Fibroblast of lung (primary cell): ENCODE data around the gene CRY1. TPM values are rescaled to one million over a fixed set of nuclear protein-coding genes. Genes with fewer than 3 reads are reported as not detected.

Experiments used
- DNase-seq, 2 donors: peaks; one replicate each; pipeline versions ENCODE4 v3.0.0 to v3.0.0-alpha.2; 2010; ENCODE audit warnings: low read depth in 2 of 2
- H2AFZ ChIP-seq: 2 replicates; pipeline ENCODE4 v1.5.1; 2012; ENCODE audit warnings: low read length, control low read depth, inconsistent platforms
- H3K27ac ChIP-seq: 2 replicates; pipeline ENCODE4 v1.5.1; 2011; ENCODE audit warnings: low read length, control low read depth; ENCODE audit not compliant: insufficient read depth
- H3K27me3 ChIP-seq: 2 replicates; pipeline ENCODE4 v1.5.1; 2011; ENCODE audit warnings: mild to moderate bottlenecking, low read length; ENCODE audit not compliant: control insufficient read depth, insufficient read depth
- H3K36me3 ChIP-seq: 2 replicates; pipeline ENCODE4 v1.5.1; 2011; ENCODE audit warnings: low read length; ENCODE audit not compliant: control insufficient read depth, insufficient read depth
- H3K4me1 ChIP-seq: 2 replicates; pipeline ENCODE4 v1.5.1; 2011; ENCODE audit warnings: low read length; ENCODE audit not compliant: control insufficient read depth, insufficient read depth; ENCODE audit errors: extremely low read depth
- H3K4me2 ChIP-seq: 2 replicates; pipeline ENCODE4 v1.5.1; 2011; ENCODE audit warnings: low read length, control low read depth; ENCODE audit not compliant: insufficient read depth; ENCODE audit errors: extremely low read depth
- H3K4me3 ChIP-seq, 4 experiments: fragments of 200-600 bp in 1 of 4; sonication (generic) in 1 of 4; replicated peaks in 1 of 4; 2 replicates each; pipeline ENCODE4 v1.5.1; 2011 to 2016; ENCODE audit warnings: low read length in 4 of 4, low read depth in 3 of 4, mild to moderate bottlenecking in 3 of 4, control low read depth in 2 of 4, inconsistent platforms in 1 of 4, mixed read lengths in 1 of 4; ENCODE audit not compliant: insufficient read depth in 1 of 4; ENCODE audit errors: control extremely low read depth in 1 of 4
- H3K79me2 ChIP-seq: 2 replicates; pipeline ENCODE4 v1.5.1; 2012; ENCODE audit warnings: mild to moderate bottlenecking, low read length, inconsistent platforms; ENCODE audit not compliant: control insufficient read depth, insufficient read depth
- H3K9ac ChIP-seq: 2 replicates; pipeline ENCODE4 v1.5.1; 2011; ENCODE audit warnings: mild to moderate bottlenecking, low read length, control low read depth; ENCODE audit not compliant: insufficient read depth
- H3K9me3 ChIP-seq: 2 replicates; pipeline ENCODE4 v1.5.1; 2012; ENCODE audit warnings: low read depth, low read length; ENCODE audit not compliant: control insufficient read depth, insufficient read depth
- H4K20me1 ChIP-seq: 2 replicates; pipeline ENCODE4 v1.5.1; 2011; ENCODE audit warnings: low read length; ENCODE audit not compliant: control insufficient read depth, insufficient read depth; ENCODE audit errors: extremely low read depth
- CTCF ChIP-seq, 2 donors: IDR thresholded peaks in 1 of 2; conservative IDR thresholded peaks in 1 of 2; 1 replicate in 1 of 2; 2 replicates in 1 of 2; pipeline ENCODE4 v1.5.1; 2011 to 2012; ENCODE audit warnings: low read length in 2 of 2, control low read depth in 1 of 2, inconsistent platforms in 1 of 2, low read depth in 1 of 2, mild to moderate bottlenecking in 1 of 2
- EZH2 ChIP-seq: IDR thresholded peaks from 2 replicates; pipeline ENCODE4 v1.5.1; 2012; ENCODE audit warnings: low read length, control low read depth, mild to moderate bottlenecking; ENCODE audit errors: missing control alignments
- polyA minus RNA-seq: library from RNA; depleted of rRNA, polyadenylated mRNA; stranded (reverse); fragments of >200 nt; gene quantifications from 2 replicates; pipeline ENCODE4 v1.2.3, GENCODE V29; 2011; ENCODE audit warnings: low replicate concordance
- polyA plus RNA-seq, 2 donors: library from polyadenylated mRNA; depleted of rRNA in 1 of 2; stranded (reverse) in 1 of 2; unstranded in 1 of 2; fragments of >200 nt; gene quantifications; 2 replicates each; pipeline ENCODE4 v1.2.1, GENCODE V29; 2011 to 2012; ENCODE audit warnings: missing spikeins in 1 of 2
- total RNA-seq: library from RNA; depleted of rRNA; stranded (reverse); fragments of >200 nt; gene quantifications from 2 replicates; pipeline ENCODE4 v1.2.1, GENCODE V29; 2014

The CRY1 gene
- total RNA-seq, result 8.0 and 9.6 TPM in 2 replicates
- 10.3 and 12.9 TPM in 2 replicates for polyA plus RNA-seq
- polyA plus RNA-seq (2012), result 9.3 and 12.2 TPM in 2 replicates
- polyA minus RNA-seq, result 2.1 and 5.1 TPM in 2 replicates

- peak within 1 kb of the TSS; percentile 98 for H3K4me2 ChIP-seq
- TF ChIP-seq EZH2, result no peak
- no peak for TF ChIP-seq CTCF (conservative IDR thresholded peaks at IDR 0.05 in 1 of 2, IDR thresholded peaks at IDR 0.05 in 1 of 2; ENCODE audit: low read depth in 1 of 2, low read length in 2 of 2)
- H3K36me3 ChIP-seq, result no peaks in the 10 kb centered on the region
- peak within 1 kb of the TSS; percentile 99 for H3K9ac ChIP-seq
- peak within 1 kb of the TSS; percentile 70 to 88 (median 80) for H3K4me3 ChIP-seq
- no peaks in the 10 kb centered on the region for H3K27me3 ChIP-seq
- peaks cover 4% of the 10 kb centered on the region for H3K4me1 ChIP-seq
- H2AFZ ChIP-seq, result peak within 1 kb of the TSS; percentile 99
- H3K27ac ChIP-seq, result peak within 1 kb of the TSS; percentile 97
- H3K79me2 ChIP-seq, result peaks cover 18% of the 10 kb centered on the region
- no peaks in the 10 kb centered on the region for H3K9me3 ChIP-seq
- H4K20me1 ChIP-seq, result no peaks in the 10 kb centered on the region
- DNase-seq, result peak; percentile 92 to 95
Observed at GRCh38 chr12:107093417-107094182, at the start of gene CRY1. Gene CRY1 (minus strand): TSS chr12:107093549. CDS start chr12:107092961, 588 bp downstream.

GRCh38 chr12:107139787-107140186, 46.4 kb upstream of the CRY1 start:
- Histone ChIP-seq H3K4me2 (no peak overlapping the region), H3K27ac (no peak overlapping the region), H3K9me3 (no peaks in the 10 kb centered on the region), H3K4me3 (no peak overlapping the region), H4K20me1 (no peaks in the 10 kb centered on the region), H3K36me3 (no peaks in the 10 kb centered on the region), H3K27me3 (no peaks in the 10 kb centered on the region), H3K9ac (no peak overlapping the region), H2AFZ (no peak overlapping the region), H3K4me1 (no peaks in the 10 kb centered on the region), H3K79me2 (no peaks in the 10 kb centered on the region)
- no peak for DNase-seq
- no peak for TF ChIP-seq CTCF (conservative IDR thresholded peaks at IDR 0.05 in 1 of 2, IDR thresholded peaks at IDR 0.05 in 1 of 2; ENCODE audit: low read depth in 1 of 2, low read length in 2 of 2)
- no peak for TF ChIP-seq EZH2

- H3K27me3 ChIP-seq, result no peaks in the 10 kb centered on the region
- H3K4me3 ChIP-seq, result no peak overlapping the region
Observed at GRCh38 chr12:107138990-107139389, 45.6 kb upstream of the CRY1 start.

More at GRCh38 chr12:107138990-107139389, 45.6 kb upstream of the CRY1 start:
- Histone ChIP-seq H3K36me3 (no peaks in the 10 kb centered on the region), H3K79me2 (no peaks in the 10 kb centered on the region), H3K9me3 (no peaks in the 10 kb centered on the region), H3K9ac (no peak overlapping the region), H4K20me1 (no peaks in the 10 kb centered on the region), H3K27ac (no peak overlapping the region), H2AFZ (no peak overlapping the region), H3K4me1 (no peaks in the 10 kb centered on the region), H3K4me2 (no peak overlapping the region)
- TF ChIP-seq CTCF (conservative IDR thresholded peaks at IDR 0.05 in 1 of 2, IDR thresholded peaks at IDR 0.05 in 1 of 2; ENCODE audit: low read depth in 1 of 2, low read length in 2 of 2) (no peak), EZH2 (no peak)
- DNase-seq, result no peak
